Natural killer cell (primary cell): ENCODE measurements around the gene LRFN3. TPM values are rescaled to one million over a fixed set of nuclear protein-coding genes. Genes with fewer than 3 reads are reported as not detected.
A peak's percentile ranks its signal among the peaks of the same experiment; 100 is the strongest.

ENCODE experiments used
- ATAC-seq, 3 donors: fragments of 150-1000 bp in 2 of 3; fragments of 200-7000 bp in 1 of 3; cut with Tn5 transposase; 1 replicate in 1 of 3; 2 replicates in 2 of 3; pipeline ENCODE4 v1.10.0; 2021; ENCODE audit warnings: mild to moderate bottlenecking in 2 of 3, moderate library complexity in 2 of 3
- DNase-seq, 2 donors: peaks; one replicate each; pipeline versions ENCODE4 v3.0.0 to v3.0.0-alpha.2; 2013 to 2021; ENCODE audit warnings: mixed read lengths in 1 of 2
- H3K27ac ChIP-seq: one replicate; pipeline ENCODE4 v1.5.1; 2013; ENCODE audit warnings: mild to moderate bottlenecking, low read length
- H3K27me3 ChIP-seq: one replicate; pipeline ENCODE4 v1.6.1; 2013; ENCODE audit warnings: low read length; ENCODE audit not compliant: control insufficient read depth, insufficient read depth
- H3K36me3 ChIP-seq: one replicate; pipeline ENCODE4 v1.6.1; 2013; ENCODE audit warnings: low read length; ENCODE audit not compliant: control insufficient read depth, insufficient read depth
- H3K4me1 ChIP-seq: one replicate; pipeline ENCODE4 v1.6.1; 2013; ENCODE audit warnings: low read length; ENCODE audit not compliant: control insufficient read depth, insufficient read depth
- H3K4me3 ChIP-seq: one replicate; pipeline ENCODE4 v1.5.1; 2013; ENCODE audit warnings: low read length
- H3K9me3 ChIP-seq: one replicate; pipeline ENCODE4 v1.6.1; 2013; ENCODE audit warnings: low read length; ENCODE audit not compliant: control insufficient read depth, insufficient read depth
- H3K27ac Mint-ChIP-seq, 2 donors: one replicate each; pipeline ENCODE4 v1.8.0; 2022; ENCODE audit warnings: mild to moderate bottlenecking in 2 of 2, mixed read lengths in 2 of 2, moderate library complexity in 1 of 2
- H3K27me3 Mint-ChIP-seq, 2 donors: one replicate each; pipeline ENCODE4 v1.8.0; 2022; ENCODE audit warnings: low read depth in 2 of 2, mixed read lengths in 2 of 2
- H3K36me3 Mint-ChIP-seq: one replicate; pipeline ENCODE4 v1.8.0; 2022; ENCODE audit warnings: mixed read lengths
- H3K4me1 Mint-ChIP-seq, 2 donors: one replicate each; pipeline ENCODE4 v1.8.0; 2022; ENCODE audit warnings: mixed read lengths in 2 of 2
- H3K4me3 Mint-ChIP-seq: one replicate; pipeline ENCODE4 v1.8.0; 2022; ENCODE audit warnings: mild to moderate bottlenecking, moderate library complexity, mixed read lengths
- H3K9me3 Mint-ChIP-seq, 2 donors: one replicate each; pipeline ENCODE4 v1.8.0; 2022; ENCODE audit warnings: mixed read lengths in 2 of 2
- WGBS: methylation state at CpG from one replicate; pipeline ENCODE4 v1.1.7; 2013; ENCODE audit warnings: missing lambda C conversion rate; ENCODE audit not compliant: insufficient coverage; 5-methylcytosine and 5-hydroxymethylcytosine counted together
- intact Hi-C: fragments of 100-400 bp; cut with micrococcal nuclease; formaldehyde crosslinking; loops from one replicate; pipeline ENCODE4 v1.14.2; 2022
- total RNA-seq, 4 donors: library from RNA; stranded (reverse); fragments of 120-200 nt in 1 of 4; gene quantifications; one replicate each; pipeline versions ENCODE4 v1.2.3 to v1.2.4, GENCODE V29; 2013 to 2022
- TF ChIP-seq, protein P1 (sequence below): fragments of 200-600 bp; IDR thresholded peaks from one replicate; pipeline ENCODE4 v1.8.0; 2022; ENCODE audit warnings: antibody characterized with exemption

The LRFN3 gene
- total RNA-seq, 3 donors from 2014 or later (not counting 1 experiment from before 2014, with no cell fraction given): 2.6 to 9.3 (median 3.2) TPM

DNA sequence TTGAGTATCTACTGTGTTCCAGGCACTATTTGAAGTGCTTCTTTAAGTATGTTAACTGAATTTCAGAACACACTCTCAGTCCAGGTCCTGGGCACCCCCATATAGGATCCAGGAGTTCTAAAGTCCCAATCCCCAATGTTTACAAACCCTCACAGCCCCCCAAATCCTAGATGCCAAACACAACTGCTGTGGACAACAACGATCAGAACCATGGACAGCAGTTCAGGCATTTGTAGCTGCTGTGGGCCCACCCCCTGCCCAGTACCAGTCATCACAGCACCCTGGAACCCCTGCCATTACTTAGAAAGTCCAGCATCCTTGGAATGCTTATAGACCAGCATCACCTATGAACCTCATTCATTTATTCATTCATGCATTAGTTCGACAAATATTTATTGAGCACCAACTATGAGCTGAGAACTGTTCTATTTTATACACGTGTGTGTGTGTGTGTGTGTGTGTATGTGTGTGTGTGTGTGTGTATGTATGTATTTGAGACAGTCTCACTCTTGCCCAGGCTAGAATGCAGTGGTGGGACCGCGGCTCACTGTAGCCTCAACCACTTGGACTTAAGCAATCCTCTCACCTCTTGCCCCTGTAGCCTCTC lies 39.5 kb downstream of the LRFN3 start:
- TF ChIP-seq, protein P1, sequence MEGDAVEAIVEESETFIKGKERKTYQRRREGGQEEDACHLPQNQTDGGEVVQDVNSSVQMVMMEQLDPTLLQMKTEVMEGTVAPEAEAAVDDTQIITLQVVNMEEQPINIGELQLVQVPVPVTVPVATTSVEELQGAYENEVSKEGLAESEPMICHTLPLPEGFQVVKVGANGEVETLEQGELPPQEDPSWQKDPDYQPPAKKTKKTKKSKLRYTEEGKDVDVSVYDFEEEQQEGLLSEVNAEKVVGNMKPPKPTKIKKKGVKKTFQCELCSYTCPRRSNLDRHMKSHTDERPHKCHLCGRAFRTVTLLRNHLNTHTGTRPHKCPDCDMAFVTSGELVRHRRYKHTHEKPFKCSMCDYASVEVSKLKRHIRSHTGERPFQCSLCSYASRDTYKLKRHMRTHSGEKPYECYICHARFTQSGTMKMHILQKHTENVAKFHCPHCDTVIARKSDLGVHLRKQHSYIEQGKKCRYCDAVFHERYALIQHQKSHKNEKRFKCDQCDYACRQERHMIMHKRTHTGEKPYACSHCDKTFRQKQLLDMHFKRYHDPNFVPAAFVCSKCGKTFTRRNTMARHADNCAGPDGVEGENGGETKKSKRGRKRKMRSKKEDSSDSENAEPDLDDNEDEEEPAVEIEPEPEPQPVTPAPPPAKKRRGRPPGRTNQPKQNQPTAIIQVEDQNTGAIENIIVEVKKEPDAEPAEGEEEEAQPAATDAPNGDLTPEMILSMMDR: no peak
- H3K9me3 Mint-ChIP-seq: no peaks in the 10 kb centered on the region
- H3K4me1 Mint-ChIP-seq: no peaks in the 10 kb centered on the region
- ATAC-seq (peak in 2 of 3 donors; percentile 46 to 63), DNase-seq (peak in 1 of 2 donors; percentile 55)
- no peaks in the 10 kb centered on the region for H3K9me3 ChIP-seq
- H3K4me3 Mint-ChIP-seq: no peak overlapping the region
- WGBS: 36% methylated on average over 4 of the region's 5 CpGs
- no peaks in the 10 kb centered on the region for H3K4me1 ChIP-seq
- H3K27ac ChIP-seq: no peak overlapping the region
- peaks cover 12 to 20% of the 10 kb centered on the region in 2 donors for H3K27me3 Mint-ChIP-seq
- no peak overlapping the region for H3K27ac Mint-ChIP-seq
- intact Hi-C loops: no loop called here
- no peaks in the 10 kb centered on the region for H3K36me3 Mint-ChIP-seq
- H3K36me3 ChIP-seq: no peaks in the 10 kb centered on the region
- H3K4me3 ChIP-seq: no peak overlapping the region
- H3K27me3 ChIP-seq: no peaks in the 10 kb centered on the region

DNA sequence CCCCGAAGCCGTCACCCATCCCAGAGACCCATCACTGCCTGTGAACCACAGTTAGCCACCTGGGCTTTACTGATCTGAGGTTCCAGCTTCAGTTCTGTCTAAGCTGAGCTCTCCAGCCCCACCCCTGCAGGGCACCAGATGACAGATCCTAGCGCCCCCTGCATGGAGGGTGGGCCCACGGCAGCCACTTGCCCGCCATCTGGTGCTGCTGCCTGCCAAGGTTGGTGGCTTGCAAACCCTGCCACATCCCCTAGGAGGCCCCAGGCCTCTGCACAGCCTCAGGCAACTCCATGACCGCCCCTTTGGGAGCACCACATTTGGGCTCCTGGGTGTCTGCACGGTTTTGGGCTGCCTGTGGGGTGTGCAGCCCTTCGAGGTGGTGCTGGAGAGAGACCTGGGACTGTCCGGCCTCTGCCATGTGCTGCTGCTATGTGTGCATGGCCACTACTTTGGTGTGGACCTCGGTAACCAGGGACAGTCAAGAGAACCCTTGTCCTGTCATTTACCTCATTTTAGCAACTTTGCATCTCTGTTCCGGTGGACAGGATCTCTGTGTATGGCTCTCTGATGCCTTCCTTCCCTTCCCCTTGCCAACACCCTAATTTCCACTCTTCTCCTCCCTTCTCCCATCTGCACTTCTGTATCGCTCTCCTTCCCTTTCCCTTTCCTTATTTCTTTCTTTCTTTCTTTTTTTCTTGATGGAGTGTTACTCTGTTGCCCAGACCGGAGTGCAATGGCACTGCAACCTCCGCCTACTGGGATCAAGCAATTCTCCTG lies 41.5 kb downstream of the LRFN3 start:
- intact Hi-C loops: no loop called here
- no peaks in the 10 kb centered on the region for H3K27me3 ChIP-seq
- no peaks in the 10 kb centered on the region for H3K9me3 ChIP-seq
- no peaks in the 10 kb centered on the region for H3K9me3 Mint-ChIP-seq
- H3K4me3 Mint-ChIP-seq: no peak overlapping the region
- TF ChIP-seq, protein P1: no peak
- no peak overlapping the region for H3K27ac ChIP-seq
- H3K4me1 ChIP-seq: no peaks in the 10 kb centered on the region
- no peaks in the 10 kb centered on the region for H3K36me3 ChIP-seq
- 58% methylated on average over 14 of the region's 14 CpGs for WGBS
- no peaks in the 10 kb centered on the region for H3K36me3 Mint-ChIP-seq
- no peak overlapping the region for H3K4me3 ChIP-seq
- ATAC-seq: peak in 1 of 3 donors; percentile 55
- H3K27ac Mint-ChIP-seq: no peak overlapping the region
- DNase-seq: peak in 1 of 2 donors; percentile 34
- peaks cover 15 to 28% of the 10 kb centered on the region in 2 donors for H3K27me3 Mint-ChIP-seq
- no peaks in the 10 kb centered on the region for H3K4me1 Mint-ChIP-seq

DNA sequence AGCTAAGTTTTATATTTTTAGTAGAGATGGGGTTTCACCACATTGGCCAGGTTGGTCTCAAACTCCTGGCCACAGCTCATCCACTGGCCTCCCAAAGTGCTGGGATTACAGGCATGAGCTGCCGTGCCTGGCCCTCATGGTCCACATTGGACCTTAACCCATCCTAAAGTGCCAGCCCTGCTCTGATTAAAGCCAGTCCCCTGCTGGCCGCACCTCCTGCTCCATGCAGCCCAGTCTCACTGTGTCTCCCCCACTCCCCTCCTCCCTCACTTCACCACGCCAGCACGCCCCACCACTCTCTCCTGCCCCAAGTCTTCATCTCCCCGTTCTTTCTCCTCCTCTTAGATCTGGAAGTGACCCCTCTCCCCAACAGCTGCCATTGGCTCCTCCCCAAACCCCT lies 42.1 kb downstream of the LRFN3 start:
- Mint-ChIP-seq H3K4me1 (no peaks in the 10 kb centered on the region), H3K27me3 (peaks cover 11 to 28% of the 10 kb centered on the region in 2 donors), H3K36me3 (no peaks in the 10 kb centered on the region), H3K9me3 (no peaks in the 10 kb centered on the region), H3K4me3 (no peak overlapping the region), H3K27ac (no peak overlapping the region)
- no peaks in the 10 kb centered on the region for H3K36me3 ChIP-seq
- H3K9me3 ChIP-seq: no peaks in the 10 kb centered on the region
- WGBS: 57% methylated on average over 5 of the region's 5 CpGs
- H3K4me3 ChIP-seq: no peak overlapping the region
- intact Hi-C loops: no loop called here
- TF ChIP-seq, protein P1: no peak
- no peak for DNase-seq
- no peaks in the 10 kb centered on the region for H3K27me3 ChIP-seq
- no peaks in the 10 kb centered on the region for H3K4me1 ChIP-seq
- ATAC-seq: no peak
- no peak overlapping the region for H3K27ac ChIP-seq
